HEK293 (cell line): ENCODE measurements around the gene THAP4.
"Not testable (repeated sequence)": the region's sequence is repeated elsewhere in the genome, so short reads cannot be mapped to it uniquely, and the experiment has no call there.

ENCODE experiments used
- CTCF ChIA-PET: fragments of 350-600 bp; formaldehyde crosslinking; extraction: SDS; loops from one replicate; lab custom pipeline; 2021; ENCODE audit warnings: antibody characterized with exemption; lab: Yijun Ruan, JAX
- POLR2A ChIA-PET: fragments of 300-600 bp; formaldehyde crosslinking; extraction: SDS; loops from one replicate; lab custom pipeline; 2020; ENCODE audit warnings: antibody characterized with exemption, inconsistent platforms; lab: Yijun Ruan, JAX
- H3K27ac ChIP-seq: fragments of 200-500 bp; sonication (Bioruptor generic); 2 replicates; pipeline ENCODE4 v1.5.1; 2014; ENCODE audit warnings: low read depth, low read length, control low read depth, inconsistent platforms; ENCODE audit errors: extremely low read depth
- H3K36me3 ChIP-seq, 2 experiments: fragments of 200-500 bp in 1 of 2; sonication (Bioruptor generic) in 1 of 2; 1 replicate in 1 of 2; 2 replicates in 1 of 2; pipeline ENCODE4 v1.5.1; 2014 to 2017; ENCODE audit warnings: inconsistent platforms in 2 of 2, low read length in 2 of 2; ENCODE audit not compliant: control insufficient read depth in 2 of 2, insufficient read depth in 1 of 2
- H3K4me1 ChIP-seq: fragments of 200-500 bp; sonication (Bioruptor generic); 2 replicates; pipeline ENCODE4 v1.5.1; 2014; ENCODE audit warnings: mild to moderate bottlenecking, low read length, inconsistent platforms; ENCODE audit not compliant: control insufficient read depth, insufficient read depth
- H3K4me3 ChIP-seq: 2 replicates; pipeline ENCODE4 v1.5.1; 2011; ENCODE audit warnings: low read depth, mild to moderate bottlenecking, control low read depth, low read length, moderate library complexity
- H3K9me3 ChIP-seq: fragments of 200-500 bp; sonication (Bioruptor generic); 2 replicates; pipeline ENCODE4 v1.5.1; 2014; ENCODE audit warnings: low read depth, low read length, inconsistent platforms; ENCODE audit not compliant: control insufficient read depth, insufficient read depth
- HIC1 ChIP-seq: fragments of 450-650 bp; formaldehyde crosslinking; IDR thresholded peaks from 2 replicates; pipeline ENCODE4 v1.5.1; 2016; ENCODE audit warnings: missing biosample characterization, missing genetic modification characterization
- MYNN ChIP-seq: fragments of 450-650 bp; formaldehyde crosslinking; IDR thresholded peaks from 2 replicates; pipeline ENCODE4 v1.5.1; 2016; ENCODE audit warnings: missing biosample characterization, missing genetic modification characterization, borderline replicate concordance
- OVOL3 ChIP-seq: fragments of 450-650 bp; formaldehyde crosslinking; IDR thresholded peaks from 2 replicates; pipeline ENCODE4 v1.5.1; 2016; ENCODE audit warnings: missing biosample characterization, missing genetic modification characterization
- SCRT2 ChIP-seq: fragments of 450-650 bp; formaldehyde crosslinking; IDR thresholded peaks from 2 replicates; pipeline ENCODE4 v1.5.1; 2016; ENCODE audit warnings: missing biosample characterization, missing genetic modification characterization
- ZNF169 ChIP-seq: fragments of 450-650 bp; formaldehyde crosslinking; IDR thresholded peaks from 2 replicates; pipeline ENCODE4 v1.5.1; 2016; ENCODE audit warnings: missing biosample characterization, missing genetic modification characterization
- ZNF223 ChIP-seq: fragments of 450-650 bp; formaldehyde crosslinking; IDR thresholded peaks from 2 replicates; pipeline ENCODE4 v1.5.1; 2016; ENCODE audit warnings: missing biosample characterization, missing genetic modification characterization
- ZNF266 ChIP-seq: fragments of 450-650 bp; formaldehyde crosslinking; IDR thresholded peaks from 2 replicates; pipeline ENCODE4 v1.5.1; 2016; ENCODE audit warnings: missing biosample characterization, missing genetic modification characterization, low read depth
- ZNF274 ChIP-seq, 2 experiments: fragments of 200-500 bp in 1 of 2; fragments of 450-650 bp in 1 of 2; sonication (Bioruptor generic) in 1 of 2; formaldehyde crosslinking in 1 of 2; IDR thresholded peaks; 2 replicates each; pipeline versions ENCODE4 v1.5.1 to v1.6.1; 2014 to 2016; ENCODE audit warnings: borderline replicate concordance in 1 of 2, inconsistent platforms in 1 of 2, low read length in 1 of 2, missing biosample characterization in 1 of 2, missing genetic modification characterization in 1 of 2
- ZNF629 ChIP-seq: fragments of 450-650 bp; formaldehyde crosslinking; IDR thresholded peaks from 2 replicates; pipeline ENCODE4 v1.5.1; 2017; ENCODE audit warnings: missing biosample characterization, missing genetic modification characterization
- TF ChIP-seq, protein P1 (sequence below): fragments of 450-650 bp; formaldehyde crosslinking; optimal IDR thresholded peaks from 2 replicates; pipeline ENCODE3; 2016; ENCODE audit warnings: missing biosample characterization, mild to moderate bottlenecking, missing genetic modification characterization
- TF ChIP-seq, protein P2 (sequence below): fragments of 450-650 bp; formaldehyde crosslinking; IDR thresholded peaks from 2 replicates; pipeline ENCODE4 v1.5.1; 2017; ENCODE audit warnings: missing biosample characterization, missing genetic modification characterization
- TF ChIP-seq, protein P3 (sequence below): fragments of 450-650 bp; formaldehyde crosslinking; IDR thresholded peaks from 2 replicates; pipeline ENCODE4 v1.5.1; 2016; ENCODE audit warnings: missing biosample characterization, missing genetic modification characterization

THAP4 gene

GRCh38 chr2:241567776-241568175 lies 69.2 kb downstream of the THAP4 start:
- ChIA-PET CTCF (no interaction called here), POLR2A (no interaction called here)
- Histone ChIP-seq H3K4me3 (no peak overlapping the region), H3K27ac (no peak overlapping the region), H3K4me1 (no peaks in the 10 kb centered on the region), H3K36me3 (no peaks in the 10 kb centered on the region), H3K9me3 (no peaks in the 10 kb centered on the region)
- TF ChIP-seq, protein P1, sequence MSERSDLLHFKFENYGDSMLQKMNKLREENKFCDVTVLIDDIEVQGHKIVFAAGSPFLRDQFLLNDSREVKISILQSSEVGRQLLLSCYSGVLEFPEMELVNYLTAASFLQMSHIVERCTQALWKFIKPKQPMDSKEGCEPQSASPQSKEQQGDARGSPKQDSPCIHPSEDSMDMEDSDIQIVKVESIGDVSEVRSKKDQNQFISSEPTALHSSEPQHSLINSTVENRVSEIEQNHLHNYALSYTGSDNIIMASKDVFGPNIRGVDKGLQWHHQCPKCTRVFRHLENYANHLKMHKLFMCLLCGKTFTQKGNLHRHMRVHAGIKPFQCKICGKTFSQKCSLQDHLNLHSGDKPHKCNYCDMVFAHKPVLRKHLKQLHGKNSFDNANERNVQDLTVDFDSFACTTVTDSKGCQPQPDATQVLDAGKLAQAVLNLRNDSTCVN, result no peak
- TF ChIP-seq MYNN (tag by site-specific recombination), result no peak
- TF ChIP-seq HIC1 (tag by site-specific recombination), result no peak
- no peak for TF ChIP-seq ZNF223
- TF ChIP-seq, protein P2, sequence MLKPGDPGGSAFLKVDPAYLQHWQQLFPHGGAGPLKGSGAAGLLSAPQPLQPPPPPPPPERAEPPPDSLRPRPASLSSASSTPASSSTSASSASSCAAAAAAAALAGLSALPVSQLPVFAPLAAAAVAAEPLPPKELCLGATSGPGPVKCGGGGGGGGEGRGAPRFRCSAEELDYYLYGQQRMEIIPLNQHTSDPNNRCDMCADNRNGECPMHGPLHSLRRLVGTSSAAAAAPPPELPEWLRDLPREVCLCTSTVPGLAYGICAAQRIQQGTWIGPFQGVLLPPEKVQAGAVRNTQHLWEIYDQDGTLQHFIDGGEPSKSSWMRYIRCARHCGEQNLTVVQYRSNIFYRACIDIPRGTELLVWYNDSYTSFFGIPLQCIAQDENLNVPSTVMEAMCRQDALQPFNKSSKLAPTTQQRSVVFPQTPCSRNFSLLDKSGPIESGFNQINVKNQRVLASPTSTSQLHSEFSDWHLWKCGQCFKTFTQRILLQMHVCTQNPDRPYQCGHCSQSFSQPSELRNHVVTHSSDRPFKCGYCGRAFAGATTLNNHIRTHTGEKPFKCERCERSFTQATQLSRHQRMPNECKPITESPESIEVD (tag by site-specific recombination), result no peak
- no peak for TF ChIP-seq ZNF169 (tag by site-specific recombination)
- TF ChIP-seq, protein P3, sequence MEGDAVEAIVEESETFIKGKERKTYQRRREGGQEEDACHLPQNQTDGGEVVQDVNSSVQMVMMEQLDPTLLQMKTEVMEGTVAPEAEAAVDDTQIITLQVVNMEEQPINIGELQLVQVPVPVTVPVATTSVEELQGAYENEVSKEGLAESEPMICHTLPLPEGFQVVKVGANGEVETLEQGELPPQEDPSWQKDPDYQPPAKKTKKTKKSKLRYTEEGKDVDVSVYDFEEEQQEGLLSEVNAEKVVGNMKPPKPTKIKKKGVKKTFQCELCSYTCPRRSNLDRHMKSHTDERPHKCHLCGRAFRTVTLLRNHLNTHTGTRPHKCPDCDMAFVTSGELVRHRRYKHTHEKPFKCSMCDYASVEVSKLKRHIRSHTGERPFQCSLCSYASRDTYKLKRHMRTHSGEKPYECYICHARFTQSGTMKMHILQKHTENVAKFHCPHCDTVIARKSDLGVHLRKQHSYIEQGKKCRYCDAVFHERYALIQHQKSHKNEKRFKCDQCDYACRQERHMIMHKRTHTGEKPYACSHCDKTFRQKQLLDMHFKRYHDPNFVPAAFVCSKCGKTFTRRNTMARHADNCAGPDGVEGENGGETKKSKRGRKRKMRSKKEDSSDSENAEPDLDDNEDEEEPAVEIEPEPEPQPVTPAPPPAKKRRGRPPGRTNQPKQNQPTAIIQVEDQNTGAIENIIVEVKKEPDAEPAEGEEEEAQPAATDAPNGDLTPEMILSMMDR (tag by site-specific recombination), result no peak
- TF ChIP-seq OVOL3 (tag by site-specific recombination), result no peak
- TF ChIP-seq SCRT2 (tag by site-specific recombination), result no peak
- TF ChIP-seq ZNF629 (tag by site-specific recombination), result no peak
- TF ChIP-seq ZNF274 (IDR thresholded peaks at IDR 0.05; ENCODE audit: low read length), result no peak
- no peak for TF ChIP-seq ZNF274 (tag by site-specific recombination; IDR thresholded peaks at IDR 0.05; ENCODE audit: borderline replicate concordance)

DNA sequence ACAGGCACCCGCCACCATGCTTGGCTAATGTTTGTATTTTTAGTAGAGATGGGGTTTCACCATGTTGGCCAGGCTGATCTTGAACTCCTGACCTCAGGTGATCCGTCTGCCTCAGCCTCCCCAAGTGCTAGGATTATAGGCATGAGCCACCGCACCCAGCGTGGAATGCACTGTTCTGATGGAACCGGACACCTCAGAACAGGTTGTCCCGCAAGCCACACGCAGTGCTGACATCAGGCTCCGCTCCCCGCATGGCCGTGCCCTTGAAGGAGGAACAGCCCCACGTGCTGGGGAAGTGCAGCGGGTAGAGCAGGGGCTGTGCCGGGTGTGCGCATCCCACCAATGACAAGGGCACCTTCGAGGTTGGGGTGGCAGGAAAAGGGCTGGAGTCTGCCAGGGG lies 69.7 kb downstream of the THAP4 start:
- H3K9me3 ChIP-seq, H3K4me1 ChIP-seq, CTCF ChIA-PET, H3K4me3 ChIP-seq, H3K36me3 ChIP-seq, H3K27ac ChIP-seq, POLR2A ChIA-PET: not testable (repeated sequence)

- Histone ChIP-seq H3K27ac (no peak overlapping the region), H3K4me1 (no peaks in the 10 kb centered on the region), H3K9me3 (no peaks in the 10 kb centered on the region), H3K4me3 (no peak overlapping the region), H3K36me3 (no peaks in the 10 kb centered on the region)
- POLR2A ChIA-PET, result no interaction called here
- TF ChIP-seq ZNF266 (tag by site-specific recombination), result no peak
- CTCF ChIA-PET, result no interaction called here
Observed at GRCh38 chr2:241566468-241566867, 70.5 kb downstream of the THAP4 start.

GRCh38 chr2:241566021-241566420 lies 70.9 kb downstream of the THAP4 start:
- H3K4me1 ChIP-seq, POLR2A ChIA-PET, CTCF ChIA-PET, H3K27ac ChIP-seq, H3K4me3 ChIP-seq, H3K9me3 ChIP-seq, H3K36me3 ChIP-seq: not testable (repeated sequence)
